ENCODE measurements around the gene CLN6.

DNA sequence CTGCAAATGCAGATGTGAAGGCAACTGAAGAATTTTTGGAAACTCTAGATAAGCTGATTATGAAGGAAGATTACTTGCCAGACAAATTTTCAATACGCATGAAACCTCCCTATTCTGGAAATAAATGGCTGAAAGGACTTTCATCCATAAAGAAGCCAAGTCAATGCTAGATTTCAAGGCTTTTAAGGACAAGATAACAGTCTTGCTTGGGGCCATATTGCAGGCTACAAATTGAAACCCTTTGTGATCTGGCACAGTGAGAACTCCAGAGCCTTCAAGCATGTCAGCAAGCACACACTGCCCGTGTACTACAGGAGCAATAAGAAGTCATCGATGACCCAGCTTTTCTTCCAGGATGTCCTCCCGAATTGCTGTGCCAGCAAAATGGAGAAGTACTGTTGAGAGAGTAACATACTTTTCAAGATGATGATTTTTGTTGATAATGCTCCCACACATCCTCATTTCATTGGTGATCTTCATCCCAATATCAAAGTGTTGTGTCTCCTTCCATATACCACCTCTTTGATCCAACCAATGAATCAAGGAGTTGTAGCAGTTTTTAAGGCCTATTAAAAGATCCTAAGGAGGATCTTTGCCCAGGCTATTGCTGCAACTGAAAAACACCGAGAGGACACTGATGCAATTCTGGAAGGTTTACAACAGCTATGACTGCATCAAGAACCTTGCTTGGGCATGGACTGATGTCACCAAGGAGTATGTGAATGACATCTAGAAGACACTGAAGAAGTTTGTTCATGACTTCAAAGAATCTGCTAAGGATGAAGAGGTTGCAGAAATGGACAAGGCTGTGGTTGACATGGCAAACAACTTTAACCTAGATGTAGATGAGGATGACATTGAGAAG, 44.7 kb downstream of the CLN6 start:
- TF ChIP-seq, protein P1, sequence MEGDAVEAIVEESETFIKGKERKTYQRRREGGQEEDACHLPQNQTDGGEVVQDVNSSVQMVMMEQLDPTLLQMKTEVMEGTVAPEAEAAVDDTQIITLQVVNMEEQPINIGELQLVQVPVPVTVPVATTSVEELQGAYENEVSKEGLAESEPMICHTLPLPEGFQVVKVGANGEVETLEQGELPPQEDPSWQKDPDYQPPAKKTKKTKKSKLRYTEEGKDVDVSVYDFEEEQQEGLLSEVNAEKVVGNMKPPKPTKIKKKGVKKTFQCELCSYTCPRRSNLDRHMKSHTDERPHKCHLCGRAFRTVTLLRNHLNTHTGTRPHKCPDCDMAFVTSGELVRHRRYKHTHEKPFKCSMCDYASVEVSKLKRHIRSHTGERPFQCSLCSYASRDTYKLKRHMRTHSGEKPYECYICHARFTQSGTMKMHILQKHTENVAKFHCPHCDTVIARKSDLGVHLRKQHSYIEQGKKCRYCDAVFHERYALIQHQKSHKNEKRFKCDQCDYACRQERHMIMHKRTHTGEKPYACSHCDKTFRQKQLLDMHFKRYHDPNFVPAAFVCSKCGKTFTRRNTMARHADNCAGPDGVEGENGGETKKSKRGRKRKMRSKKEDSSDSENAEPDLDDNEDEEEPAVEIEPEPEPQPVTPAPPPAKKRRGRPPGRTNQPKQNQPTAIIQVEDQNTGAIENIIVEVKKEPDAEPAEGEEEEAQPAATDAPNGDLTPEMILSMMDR (IDR thresholded peaks at IDR 0.05 in 8 of 11, conservative IDR thresholded peaks at IDR 0.05 in 3 of 11): no peak
- no peak for TF ChIP-seq POLR2A (IDR thresholded peaks at IDR 0.05)

All from spleen (tissue), 7 donors.